ENCODE results near the gene KLHL22.
"Not testable (repeated sequence)": the region's sequence is repeated elsewhere in the genome, so short reads cannot be mapped to it uniquely, and the experiment has no call there.

KLHL22 gene

DNA sequence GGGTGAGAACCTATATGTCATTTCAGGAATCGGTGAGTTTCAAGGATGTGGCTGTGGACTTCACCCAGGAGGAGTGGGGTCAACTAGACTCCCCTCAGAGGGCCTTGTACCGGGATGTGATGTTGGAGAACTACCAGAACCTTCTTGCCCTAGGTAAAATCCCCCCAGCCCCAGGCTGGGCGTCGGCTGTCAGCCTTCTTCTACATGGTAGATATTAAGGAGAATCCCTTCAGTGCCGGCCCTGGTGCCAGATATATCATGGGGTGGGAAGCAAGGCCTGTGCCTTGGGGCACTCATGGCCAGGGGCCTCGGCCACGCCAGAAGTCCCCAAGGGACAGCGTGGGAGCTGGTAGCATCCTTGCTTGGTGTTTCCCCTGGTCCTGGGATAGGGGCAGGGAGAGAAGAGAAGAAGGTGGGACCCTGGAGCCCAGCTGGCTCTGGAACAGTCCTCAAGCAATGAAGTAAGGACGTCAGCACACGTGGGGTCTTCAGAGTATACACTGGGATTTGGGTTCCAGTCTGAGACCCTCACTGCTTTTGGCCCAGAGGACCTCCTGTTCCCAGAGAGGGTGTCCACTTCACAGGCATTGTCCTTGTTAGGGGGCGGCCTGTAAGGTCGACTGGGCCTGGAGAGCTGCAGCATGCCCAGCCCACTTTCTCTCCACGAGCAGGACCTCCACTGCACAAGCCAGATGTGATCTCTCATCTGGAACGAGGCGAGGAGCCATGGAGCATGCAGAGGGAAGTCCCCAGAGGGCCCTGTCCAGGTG, 94.8 kb downstream of the KLHL22 start:
- DNase-seq (ENCODE audit: low read depth, low spot score), result no peak

- DNase-seq (ENCODE audit: low read depth, low spot score), result no peak
Observed at GRCh38 chr22:20399866-20400605, 95.6 kb downstream of the KLHL22 start.

- no peak for DNase-seq (ENCODE audit: low read depth, low spot score)
Observed at GRCh38 chr22:20398420-20398819, 97.2 kb downstream of the KLHL22 start.

- no peak for DNase-seq (ENCODE audit: low read depth, low spot score)
Observed at GRCh38 chr22:20397498-20397897, 98.1 kb downstream of the KLHL22 start.

- DNase-seq (ENCODE audit: low read depth, low spot score), result no peak
Observed at GRCh38 chr22:20396639-20397038, 99.0 kb downstream of the KLHL22 start.

DNA sequence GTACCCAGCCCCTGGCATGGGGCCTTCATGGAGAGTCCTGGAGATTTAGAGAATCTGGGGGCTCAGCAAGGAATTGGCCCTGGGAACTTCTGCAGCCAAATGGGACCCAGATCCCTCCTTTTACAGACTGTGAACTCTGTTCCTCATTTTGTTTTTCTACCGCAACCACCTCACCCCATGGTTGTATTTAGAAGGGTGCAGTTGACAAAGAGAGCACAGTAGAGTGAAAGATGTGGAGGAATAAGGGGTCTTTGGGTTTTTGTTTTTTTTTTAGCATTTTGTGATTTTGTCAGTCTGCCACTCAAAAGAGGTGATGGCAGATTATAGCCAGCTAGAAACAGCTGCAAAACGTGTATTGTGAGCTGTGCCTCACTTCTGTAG, 99.7 kb downstream of the KLHL22 start:
- DNase-seq (ENCODE audit: low read depth, low spot score), result no peak

- DNase-seq (ENCODE audit: low read depth, low spot score), result no peak
Observed at GRCh38 chr22:20395181-20395906, 100.3 kb downstream of the KLHL22 start.

GRCh38 chr22:20393705-20394476, 101.7 kb downstream of the KLHL22 start, which contains the start of gene ZNF74:
Gene ZNF74, plus strand, starts transcription at chr22:20394151. Its CDS starts 478 bp downstream, at chr22:20394629.
- DNase-seq (ENCODE audit: low read depth, low spot score), result peak; percentile 93

DNA sequence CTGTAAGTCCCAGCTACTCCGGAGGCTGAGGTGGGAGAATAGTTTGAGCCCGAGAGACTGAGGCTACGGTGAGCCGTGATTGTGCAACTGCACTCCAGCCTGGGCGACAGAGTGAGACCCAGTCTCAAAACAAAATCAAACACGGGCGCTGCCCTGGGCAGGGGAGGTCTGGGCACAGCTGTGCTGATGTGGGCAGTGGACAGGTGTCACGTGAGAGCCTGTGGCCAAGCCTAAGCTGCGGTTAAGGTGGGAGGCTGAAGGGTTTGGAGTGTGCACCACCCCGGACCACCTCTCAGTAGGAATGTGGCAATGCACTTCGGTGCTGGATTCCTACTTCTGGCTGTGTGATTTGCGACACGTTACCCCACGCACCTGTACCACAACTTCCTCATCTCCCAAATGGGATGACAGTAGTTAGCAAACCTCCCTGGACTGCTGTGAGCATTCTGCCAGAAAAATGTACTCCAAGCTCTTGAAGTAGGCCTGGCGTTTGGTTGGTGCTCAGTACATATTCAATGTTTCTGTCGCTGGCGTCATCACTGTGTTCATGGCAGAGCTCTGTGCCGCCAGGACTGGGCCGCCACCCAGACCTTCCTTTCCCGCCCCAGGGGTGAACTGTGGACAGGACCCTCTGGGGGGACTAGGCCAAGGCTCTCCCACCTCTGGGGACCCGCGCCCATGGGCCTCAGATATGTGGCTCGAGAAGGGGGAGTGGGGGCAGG, 102.5 kb downstream of the KLHL22 start:
- no peak for DNase-seq (ENCODE audit: low read depth, low spot score)

DNA sequence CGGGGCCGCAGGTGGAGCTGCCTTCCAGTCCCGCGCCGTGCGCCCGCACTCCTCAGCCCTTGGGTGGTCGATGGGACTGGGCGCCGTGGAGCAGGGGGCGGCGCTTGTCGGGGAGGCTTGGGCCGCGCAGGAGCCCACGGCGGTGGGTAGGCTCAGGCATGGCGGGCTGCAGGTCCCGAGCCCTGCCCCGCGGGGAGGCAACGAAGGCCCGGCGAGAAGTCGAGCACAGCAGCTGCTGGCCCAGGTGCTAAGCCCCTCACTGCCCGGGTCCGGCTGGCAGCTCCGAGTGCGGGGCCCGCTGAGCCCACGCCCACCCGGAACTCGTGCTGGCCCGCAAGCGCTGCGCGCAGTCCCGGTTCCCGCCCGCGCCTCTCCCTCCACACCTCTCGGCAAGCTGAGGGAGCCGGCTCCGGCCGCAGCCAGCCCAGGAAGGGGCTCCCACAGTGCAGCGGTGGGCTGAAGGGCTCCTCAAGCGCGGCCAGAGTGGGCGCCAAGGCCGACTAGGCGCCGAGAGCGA, 103.2 kb downstream of the KLHL22 start:
- DNase-seq (ENCODE audit: low read depth, low spot score), result not testable (repeated sequence)
